Astrocyte (in vitro differentiated cells and primary cell): ENCODE results near the gene C2CD4A.

Source experiments
- EZH2 ChIP-seq: IDR thresholded peaks from 2 replicates; pipeline ENCODE4 v1.6.1; 2012; ENCODE audit warnings: mild to moderate bottlenecking, low read length, inconsistent platforms; ENCODE audit not compliant: insufficient read depth
- TF ChIP-seq, protein P1 (sequence below): IDR thresholded peaks from 2 replicates; pipeline ENCODE4 v1.5.1; 2011; ENCODE audit warnings: low read depth, mild to moderate bottlenecking, inconsistent platforms, low read length, moderate library complexity; ENCODE audit not compliant: insufficient read depth

DNA sequence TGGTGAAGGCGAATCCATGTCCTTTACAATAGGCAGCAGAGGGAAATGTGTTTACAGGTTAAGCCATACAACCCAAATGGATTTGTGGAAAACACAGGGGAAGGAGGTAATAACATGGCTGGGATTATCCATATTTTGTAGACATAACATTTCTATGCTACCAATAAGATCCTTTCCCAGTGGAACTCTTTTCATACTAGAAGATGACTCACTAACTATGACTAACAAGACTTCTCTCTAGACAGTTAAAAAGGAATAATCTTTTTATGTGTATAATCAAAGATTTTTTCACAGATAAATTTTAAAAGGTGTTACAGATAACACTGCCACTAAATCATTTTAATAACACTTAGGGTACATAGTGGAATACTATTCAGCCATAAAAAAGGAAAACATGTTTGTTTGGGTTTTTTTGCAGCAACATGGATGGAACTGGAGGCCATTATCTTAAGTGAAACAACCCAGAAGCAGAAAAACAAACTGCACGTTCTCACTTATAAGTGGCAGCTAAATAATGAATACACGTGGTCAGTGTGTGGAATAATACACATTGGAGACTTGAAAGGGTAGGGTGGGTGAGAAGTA, 46.1 kb upstream of the C2CD4A start:
- TF ChIP-seq EZH2 = no peak
- TF ChIP-seq, protein P1, sequence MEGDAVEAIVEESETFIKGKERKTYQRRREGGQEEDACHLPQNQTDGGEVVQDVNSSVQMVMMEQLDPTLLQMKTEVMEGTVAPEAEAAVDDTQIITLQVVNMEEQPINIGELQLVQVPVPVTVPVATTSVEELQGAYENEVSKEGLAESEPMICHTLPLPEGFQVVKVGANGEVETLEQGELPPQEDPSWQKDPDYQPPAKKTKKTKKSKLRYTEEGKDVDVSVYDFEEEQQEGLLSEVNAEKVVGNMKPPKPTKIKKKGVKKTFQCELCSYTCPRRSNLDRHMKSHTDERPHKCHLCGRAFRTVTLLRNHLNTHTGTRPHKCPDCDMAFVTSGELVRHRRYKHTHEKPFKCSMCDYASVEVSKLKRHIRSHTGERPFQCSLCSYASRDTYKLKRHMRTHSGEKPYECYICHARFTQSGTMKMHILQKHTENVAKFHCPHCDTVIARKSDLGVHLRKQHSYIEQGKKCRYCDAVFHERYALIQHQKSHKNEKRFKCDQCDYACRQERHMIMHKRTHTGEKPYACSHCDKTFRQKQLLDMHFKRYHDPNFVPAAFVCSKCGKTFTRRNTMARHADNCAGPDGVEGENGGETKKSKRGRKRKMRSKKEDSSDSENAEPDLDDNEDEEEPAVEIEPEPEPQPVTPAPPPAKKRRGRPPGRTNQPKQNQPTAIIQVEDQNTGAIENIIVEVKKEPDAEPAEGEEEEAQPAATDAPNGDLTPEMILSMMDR = no peak
